D721Med (cell line): ENCODE results near the gene DYNAP.

ENCODE experiments used
- DNase-seq: peaks from one replicate; pipeline ENCODE4 v3.0.0; 2011; ENCODE audit warnings: low spot score; ENCODE audit not compliant: insufficient read length
- FAIRE-seq: peaks from 2 replicates; lab custom pipeline; 2011; peaks lifted over from hg19 to GRCh38; lab: Jason Lieb, UNC
- CTCF ChIP-seq: IDR thresholded peaks from 2 replicates; pipeline ENCODE4 v1.5.1; 2012; ENCODE audit warnings: mild to moderate bottlenecking, control low read depth; ENCODE audit not compliant: insufficient read depth; ENCODE audit errors: missing control alignments

The DYNAP gene

GRCh38 chr18:54590945-54591344 is at the start of gene DYNAP:
Gene DYNAP (plus strand): TSS chr18:54591245. CDS start chr18:54591283, 38 bp downstream.
- DNase-seq (no peak), FAIRE-seq (no peak)
- no peak for TF ChIP-seq CTCF

- DNase-seq, result no peak
- FAIRE-seq, result no peak
- no peak for TF ChIP-seq CTCF
Measured at GRCh38 chr18:54551590-54551989, 39.5 kb upstream of the DYNAP start.

- FAIRE-seq (peak; percentile 21), DNase-seq (no peak)
- TF ChIP-seq CTCF, result no peak
Measured at GRCh38 chr18:54555286-54555685, 35.8 kb upstream of the DYNAP start.

GRCh38 chr18:54555996-54556395 is 35.0 kb upstream of the DYNAP start:
- FAIRE-seq, result no peak
- TF ChIP-seq CTCF, result no peak
- DNase-seq, result no peak

GRCh38 chr18:54557958-54558357 is 33.1 kb upstream of the DYNAP start:
- TF ChIP-seq CTCF, result no peak
- DNase-seq, result no peak
- FAIRE-seq, result no peak

- DNase-seq (no peak), FAIRE-seq (peak; percentile 99)
- peak; percentile 59 for TF ChIP-seq CTCF
Measured at GRCh38 chr18:54558609-54559585, 32.1 kb upstream of the DYNAP start.
